Dermis microvascular lymphatic vessel endothelial cell (primary cell): ENCODE results near the gene ZBTB22. TPM values are rescaled to one million over a fixed set of nuclear protein-coding genes. Genes with fewer than 3 reads are reported as not detected.
"Not testable (repeated sequence)": the region's sequence is repeated elsewhere in the genome, so short reads cannot be mapped to it uniquely, and the experiment has no call there.

ENCODE experiments used
- DNase-seq, 2 donors: peaks; one replicate each; pipeline versions ENCODE4 v3.0.0 to v3.0.0-alpha.2; 2010; ENCODE audit warnings: low read depth in 2 of 2
- total RNA-seq: library from RNA; depleted of rRNA; stranded (reverse); fragments of >200 nt; gene quantifications from 2 replicates; pipeline ENCODE4 v1.2.1, GENCODE V29; 2014

Gene ZBTB22
- 10.9 and 17.2 TPM in 2 replicates for total RNA-seq

GRCh38 chr6:33317669-33318425, at the start of gene ZBTB22:
TSS of gene ZBTB22 (minus strand) at chr6:33317744. CDS start at chr6:33316916, 828 bp downstream.
- peak; percentile 94 to 100 for DNase-seq

GRCh38 chr6:33367009-33367714, 49.6 kb upstream of the ZBTB22 start:
- no peak for DNase-seq

GRCh38 chr6:33365206-33365971, 47.8 kb upstream of the ZBTB22 start:
- DNase-seq, result not testable (repeated sequence)

GRCh38 chr6:33364475-33365205, 47.1 kb upstream of the ZBTB22 start:
- DNase-seq, result not testable (repeated sequence)

- not testable (repeated sequence) for DNase-seq
Measured at GRCh38 chr6:33363486-33363885, 45.9 kb upstream of the ZBTB22 start.

GRCh38 chr6:33359331-33359730, 41.8 kb upstream of the ZBTB22 start:
- DNase-seq, result no peak

- DNase-seq, result not testable (repeated sequence)
Measured at GRCh38 chr6:33357160-33357871, 39.8 kb upstream of the ZBTB22 start.

GRCh38 chr6:33356295-33356694, 38.8 kb upstream of the ZBTB22 start:
- DNase-seq, result no peak

GRCh38 chr6:33355860-33356259, 38.3 kb upstream of the ZBTB22 start:
- DNase-seq, result not testable (repeated sequence)

GRCh38 chr6:33347816-33348215, 30.3 kb upstream of the ZBTB22 start:
- DNase-seq, result no peak

- DNase-seq, result not testable (repeated sequence)
Measured at GRCh38 chr6:33346972-33347371, 29.4 kb upstream of the ZBTB22 start.

GRCh38 chr6:33344701-33345697, 27.5 kb upstream of the ZBTB22 start:
- peak; percentile 36 to 75 for DNase-seq

- DNase-seq, result no peak
Measured at GRCh38 chr6:33343953-33344611, 26.5 kb upstream of the ZBTB22 start.

- not testable (repeated sequence) for DNase-seq
Measured at GRCh38 chr6:33343606-33343952, 26.0 kb upstream of the ZBTB22 start.

GRCh38 chr6:33339193-33339592, 21.6 kb upstream of the ZBTB22 start:
- no peak for DNase-seq

- no peak for DNase-seq
Measured at GRCh38 chr6:33336495-33336894, 19.0 kb upstream of the ZBTB22 start.

- DNase-seq, result no peak
Measured at GRCh38 chr6:33335916-33336315, 18.4 kb upstream of the ZBTB22 start.

GRCh38 chr6:33333666-33334065, 16.1 kb upstream of the ZBTB22 start:
- DNase-seq, result no peak

- DNase-seq, result no peak
Measured at GRCh38 chr6:33330736-33331135, 13.2 kb upstream of the ZBTB22 start.
